ENCODE results near the gene ADGRF5.

Gene ADGRF5

DNA sequence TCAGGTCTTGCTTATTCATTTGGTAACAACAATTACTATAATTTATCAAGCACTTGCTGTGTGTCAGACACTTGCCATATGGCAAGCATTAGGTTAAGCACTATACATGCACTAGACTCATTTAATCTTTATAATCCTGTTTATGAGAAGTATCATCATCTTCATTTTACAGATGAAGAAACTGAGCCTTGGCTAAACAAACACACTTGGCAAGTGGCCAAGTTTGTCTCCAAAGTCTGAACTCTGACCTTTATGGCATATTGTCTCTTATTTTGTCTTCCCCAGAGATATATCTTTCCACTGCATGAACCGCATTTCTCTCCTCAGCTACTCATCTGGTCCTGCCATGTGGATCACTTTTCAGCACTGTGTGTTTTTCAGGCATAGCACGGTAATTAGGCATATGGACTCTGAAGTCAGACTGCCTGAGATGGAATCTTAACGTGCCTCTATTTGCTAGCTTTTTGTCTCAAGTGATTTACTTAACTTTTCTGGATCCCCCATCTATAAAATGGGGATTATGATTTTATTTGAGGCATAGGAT is 4.7 kb downstream of the ADGRF5 start:
- no peak overlapping the region for H3K4me3 Mint-ChIP-seq
- no peak overlapping the region for H3K27ac Mint-ChIP-seq
- H3K4me1 Mint-ChIP-seq (ENCODE audit: low read depth), result no peaks in the 10 kb centered on the region
- H3K36me3 Mint-ChIP-seq, result no peaks in the 10 kb centered on the region
- H3K27me3 Mint-ChIP-seq, result peaks cover 1% of the 10 kb centered on the region
- no peaks in the 10 kb centered on the region for H3K9me3 Mint-ChIP-seq (ENCODE audit: low read depth)

DNA sequence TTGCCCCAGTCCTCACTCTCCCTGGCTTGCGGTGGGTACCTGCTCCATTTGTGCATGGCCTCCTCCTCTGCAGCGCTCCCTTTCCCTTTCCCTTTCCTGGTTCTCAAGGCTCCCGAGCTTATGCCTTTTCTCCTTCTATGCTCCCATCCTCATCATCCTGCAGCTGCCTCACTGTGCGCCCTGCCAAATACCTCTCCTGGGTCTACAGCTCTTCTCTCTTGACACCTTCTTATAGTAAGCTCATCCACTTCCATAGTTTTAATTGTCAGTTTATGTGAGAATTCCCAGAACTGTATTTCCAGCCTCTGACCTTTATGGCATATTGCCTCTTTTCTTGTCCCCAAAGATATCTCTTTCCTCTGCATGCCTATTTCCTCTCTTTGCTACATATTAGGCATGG is 5.9 kb downstream of the ADGRF5 start:
- no peaks in the 10 kb centered on the region for H3K27me3 Mint-ChIP-seq
- no peak overlapping the region for H3K4me3 Mint-ChIP-seq
- no peaks in the 10 kb centered on the region for H3K9me3 Mint-ChIP-seq (ENCODE audit: low read depth)
- H3K27ac Mint-ChIP-seq, result no peak overlapping the region
- no peaks in the 10 kb centered on the region for H3K36me3 Mint-ChIP-seq
- no peaks in the 10 kb centered on the region for H3K4me1 Mint-ChIP-seq (ENCODE audit: low read depth)

DNA sequence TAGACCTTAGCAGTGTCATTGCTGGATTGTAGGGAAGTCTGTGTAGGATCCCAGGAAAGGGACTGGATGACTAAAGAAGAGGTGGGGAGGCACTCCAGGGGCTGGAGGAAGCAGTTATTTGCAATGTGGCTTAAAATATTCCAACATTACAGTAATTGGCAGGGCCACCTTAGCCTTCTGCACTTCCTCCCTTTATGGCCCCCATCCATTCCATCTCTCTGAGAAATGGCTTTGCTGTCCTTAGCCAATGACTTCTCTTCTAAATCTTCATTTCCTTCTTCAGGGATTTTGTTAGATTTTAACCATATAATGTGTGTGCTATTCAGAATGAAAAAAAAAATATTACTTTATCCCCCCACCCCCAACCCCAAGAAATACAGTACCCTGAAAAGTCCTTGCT is 6.4 kb downstream of the ADGRF5 start:
- no peaks in the 10 kb centered on the region for H3K36me3 Mint-ChIP-seq
- H3K4me1 Mint-ChIP-seq (ENCODE audit: low read depth), result no peaks in the 10 kb centered on the region
- H3K27ac Mint-ChIP-seq, result no peak overlapping the region
- H3K4me3 Mint-ChIP-seq, result no peak overlapping the region
- H3K9me3 Mint-ChIP-seq (ENCODE audit: low read depth), result no peaks in the 10 kb centered on the region
- H3K27me3 Mint-ChIP-seq, result no peaks in the 10 kb centered on the region

DNA sequence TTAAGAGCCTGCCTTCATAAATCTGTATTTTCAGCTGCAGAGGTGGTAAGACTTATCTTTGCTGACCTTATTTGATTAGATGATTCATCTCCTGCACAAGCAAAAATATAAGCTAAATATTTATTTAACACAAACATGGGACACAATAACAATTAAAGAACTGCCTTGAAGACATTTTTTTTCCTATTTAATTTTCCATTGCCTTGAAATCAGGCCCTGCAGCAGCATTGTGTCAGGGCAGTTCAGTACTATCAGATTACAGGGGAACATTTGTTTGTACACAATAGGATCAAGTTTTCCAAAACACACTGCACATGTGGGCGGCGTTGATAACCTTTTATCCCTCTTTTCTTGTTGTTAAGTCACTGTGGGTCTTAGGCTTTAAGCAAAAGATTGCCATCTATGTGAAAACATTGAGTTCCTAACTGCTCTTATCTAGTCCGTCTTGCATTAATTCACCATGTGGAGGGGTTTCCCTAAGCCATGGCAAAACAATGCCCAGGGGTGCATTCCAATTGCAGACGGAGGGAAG is 7.4 kb downstream of the ADGRF5 start:
- Mint-ChIP-seq H3K4me1 (ENCODE audit: low read depth) (no peaks in the 10 kb centered on the region), H3K36me3 (no peaks in the 10 kb centered on the region), H3K4me3 (no peak overlapping the region), H3K27ac (no peak overlapping the region), H3K9me3 (ENCODE audit: low read depth) (no peaks in the 10 kb centered on the region), H3K27me3 (no peaks in the 10 kb centered on the region)

DNA sequence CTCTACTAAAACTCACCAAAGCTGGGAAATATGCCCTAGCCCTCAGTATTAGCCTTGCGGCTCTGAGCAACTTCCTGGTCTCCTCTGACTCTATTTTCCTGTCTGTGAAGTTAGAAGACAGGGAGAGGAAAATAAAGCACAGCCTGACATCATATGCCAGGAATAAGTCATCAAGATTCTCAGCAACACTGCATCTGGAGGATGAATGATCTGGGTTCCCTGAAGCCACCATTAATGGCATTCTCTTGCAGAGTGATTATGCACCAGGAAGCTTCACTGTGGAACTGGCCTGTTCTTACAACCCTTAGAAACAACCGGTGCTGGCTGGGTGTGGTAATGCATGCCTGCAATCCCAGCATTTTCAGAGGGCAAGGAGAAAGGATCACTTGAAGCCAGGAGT is 12.4 kb downstream of the ADGRF5 start:
- Mint-ChIP-seq H3K27ac (no peak overlapping the region), H3K36me3 (no peaks in the 10 kb centered on the region), H3K4me1 (ENCODE audit: low read depth) (no peaks in the 10 kb centered on the region), H3K27me3 (no peaks in the 10 kb centered on the region), H3K4me3 (no peak overlapping the region), H3K9me3 (ENCODE audit: low read depth) (no peaks in the 10 kb centered on the region)

DNA sequence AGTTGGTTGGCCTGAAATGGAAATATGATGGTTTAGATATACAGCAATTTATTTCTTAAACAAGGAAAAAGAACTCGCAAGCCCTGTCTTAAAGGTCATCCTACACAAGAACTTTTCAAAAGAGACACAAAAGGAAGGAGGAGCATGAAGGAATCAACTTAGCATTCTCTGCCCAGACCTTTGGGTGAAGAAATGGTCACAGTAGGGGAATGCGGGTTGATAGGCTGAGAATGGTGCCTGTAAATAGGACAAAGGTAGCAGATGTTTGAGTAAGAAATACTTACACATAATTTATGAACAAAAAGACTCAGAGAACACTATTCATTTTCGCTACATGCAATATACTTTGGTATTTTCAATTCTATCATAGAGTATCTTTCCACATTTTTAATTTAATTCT is 15.0 kb downstream of the ADGRF5 start:
- H3K9me3 Mint-ChIP-seq (ENCODE audit: low read depth), result no peaks in the 10 kb centered on the region
- no peak overlapping the region for H3K4me3 Mint-ChIP-seq
- H3K27ac Mint-ChIP-seq, result no peak overlapping the region
- H3K27me3 Mint-ChIP-seq, result peaks cover under 1% of the 10 kb centered on the region
- H3K4me1 Mint-ChIP-seq (ENCODE audit: low read depth), result no peaks in the 10 kb centered on the region
- H3K36me3 Mint-ChIP-seq, result no peaks in the 10 kb centered on the region

DNA sequence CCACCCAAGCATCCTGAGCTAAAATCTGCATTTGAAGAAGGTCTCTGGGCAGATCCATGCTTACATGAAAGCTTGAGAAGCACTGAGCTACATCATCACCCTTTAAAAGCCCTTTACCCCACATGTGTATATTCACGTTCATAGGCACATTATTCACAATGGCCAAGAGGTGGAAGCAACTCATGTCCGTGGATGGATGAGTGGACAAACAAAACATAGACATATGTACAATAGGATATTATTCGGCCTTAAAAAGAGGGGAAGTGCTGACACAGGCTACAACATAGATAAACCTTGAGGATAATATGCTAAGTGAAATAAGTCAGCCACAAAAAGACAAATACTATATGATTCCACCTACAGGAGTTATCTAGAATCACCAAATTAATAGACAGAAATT is 17.6 kb downstream of the ADGRF5 start:
- Mint-ChIP-seq H3K4me1 (ENCODE audit: low read depth) (no peaks in the 10 kb centered on the region), H3K36me3 (no peaks in the 10 kb centered on the region), H3K4me3 (no peak overlapping the region), H3K27ac (no peak overlapping the region), H3K27me3 (peaks cover 7% of the 10 kb centered on the region), H3K9me3 (ENCODE audit: low read depth) (no peaks in the 10 kb centered on the region)

DNA sequence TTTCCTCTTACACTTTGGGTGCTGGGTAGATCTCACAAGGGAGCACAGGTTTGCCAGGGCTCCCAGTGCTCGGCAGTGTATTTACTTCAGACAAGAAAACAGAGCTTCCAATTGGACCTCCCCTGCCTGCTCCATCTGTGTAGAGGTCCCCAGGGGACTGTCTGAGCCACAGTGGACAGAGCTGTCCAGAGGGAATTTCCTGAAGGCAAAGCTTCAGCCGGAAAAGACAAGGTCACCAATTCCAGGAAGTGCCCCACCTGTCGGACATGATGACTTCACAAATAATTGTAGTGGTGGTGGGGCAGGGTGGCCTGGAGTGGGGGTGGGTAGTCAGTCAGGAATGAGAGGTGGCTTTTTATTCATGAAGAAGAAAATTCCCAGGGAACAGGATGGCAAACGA is 18.6 kb downstream of the ADGRF5 start:
- Mint-ChIP-seq H3K27me3 (peaks cover 7% of the 10 kb centered on the region), H3K4me1 (ENCODE audit: low read depth) (no peaks in the 10 kb centered on the region), H3K9me3 (ENCODE audit: low read depth) (no peaks in the 10 kb centered on the region), H3K36me3 (no peaks in the 10 kb centered on the region), H3K4me3 (no peak overlapping the region), H3K27ac (no peak overlapping the region)

DNA sequence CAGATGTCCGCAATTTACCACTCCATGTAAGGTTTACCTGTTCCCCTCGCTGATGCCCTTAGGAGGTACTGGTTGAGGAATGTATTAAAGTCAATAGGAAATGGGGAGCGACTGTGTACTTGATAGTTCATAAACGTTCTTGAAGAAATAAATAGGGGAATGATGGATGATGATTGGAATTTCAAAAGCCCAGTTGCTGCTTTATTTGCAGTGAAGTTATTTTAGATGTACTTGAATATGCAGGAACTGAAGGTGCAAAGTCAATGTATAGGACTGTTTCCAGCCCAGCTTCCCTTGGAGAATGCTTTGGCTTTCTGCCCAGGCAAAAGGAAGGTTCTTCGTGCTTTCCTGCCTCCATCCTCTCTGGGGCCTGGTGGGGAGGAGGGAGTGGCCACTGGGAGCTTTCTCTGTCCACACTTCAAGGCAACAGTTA is 19.8 kb downstream of the ADGRF5 start:
- Mint-ChIP-seq H3K36me3 (no peaks in the 10 kb centered on the region), H3K27ac (no peak overlapping the region), H3K27me3 (peaks cover 7% of the 10 kb centered on the region), H3K9me3 (ENCODE audit: low read depth) (no peaks in the 10 kb centered on the region), H3K4me1 (ENCODE audit: low read depth) (no peaks in the 10 kb centered on the region), H3K4me3 (no peak overlapping the region)

DNA sequence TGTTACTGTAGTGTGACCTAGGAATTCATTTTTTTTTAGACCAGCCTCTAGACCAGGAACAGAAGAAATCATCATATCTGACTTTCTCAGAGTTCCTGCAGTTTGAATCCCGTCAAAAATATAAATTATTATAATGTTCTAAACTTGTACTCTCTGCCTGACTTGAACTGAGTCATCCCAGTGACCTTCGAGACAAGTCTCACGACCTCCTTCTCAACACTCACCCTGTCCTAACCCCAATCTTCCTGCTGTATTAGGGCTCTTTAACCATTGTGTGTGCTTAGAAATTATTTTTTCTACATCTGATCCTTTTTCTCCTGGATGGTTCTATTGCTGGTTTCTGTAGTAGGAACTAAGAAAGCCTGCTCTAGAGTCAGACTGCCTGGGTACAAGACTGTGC is 21.5 kb downstream of the ADGRF5 start:
- no peak overlapping the region for H3K27ac Mint-ChIP-seq

DNA sequence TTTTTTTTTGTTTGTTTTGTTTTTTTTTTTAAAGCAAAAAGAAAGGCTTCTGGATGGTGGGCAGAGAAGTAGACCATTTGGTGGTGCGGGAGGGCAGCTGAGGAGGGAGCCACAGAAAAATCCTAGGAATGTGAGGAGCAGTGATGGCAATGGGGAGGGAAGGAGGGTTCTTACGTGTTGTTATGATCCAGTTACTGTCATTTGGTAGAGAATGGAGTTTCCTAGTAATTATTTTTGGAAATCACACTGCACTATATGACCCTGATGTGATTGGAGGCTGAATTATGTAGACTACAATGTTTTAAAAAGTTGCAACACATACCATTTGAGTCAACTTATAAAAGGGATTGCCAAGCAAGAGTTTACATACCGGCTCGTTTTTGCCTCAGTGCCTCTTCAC is 22.1 kb downstream of the ADGRF5 start:
- H3K27ac Mint-ChIP-seq, result no peak overlapping the region
- H3K4me1 Mint-ChIP-seq (ENCODE audit: low read depth), result no peaks in the 10 kb centered on the region
- peaks cover 7% of the 10 kb centered on the region for H3K27me3 Mint-ChIP-seq
- H3K36me3 Mint-ChIP-seq, result no peaks in the 10 kb centered on the region
- no peaks in the 10 kb centered on the region for H3K9me3 Mint-ChIP-seq (ENCODE audit: low read depth)
- H3K4me3 Mint-ChIP-seq, result no peak overlapping the region

More for the DNA sequence above, 21.5 kb downstream of the ADGRF5 start:
- H3K4me3 Mint-ChIP-seq, result no peak overlapping the region
- H3K36me3 Mint-ChIP-seq, result no peaks in the 10 kb centered on the region
- H3K9me3 Mint-ChIP-seq (ENCODE audit: low read depth), result no peaks in the 10 kb centered on the region
- peaks cover 7% of the 10 kb centered on the region for H3K27me3 Mint-ChIP-seq
- H3K4me1 Mint-ChIP-seq (ENCODE audit: low read depth), result no peaks in the 10 kb centered on the region

DNA sequence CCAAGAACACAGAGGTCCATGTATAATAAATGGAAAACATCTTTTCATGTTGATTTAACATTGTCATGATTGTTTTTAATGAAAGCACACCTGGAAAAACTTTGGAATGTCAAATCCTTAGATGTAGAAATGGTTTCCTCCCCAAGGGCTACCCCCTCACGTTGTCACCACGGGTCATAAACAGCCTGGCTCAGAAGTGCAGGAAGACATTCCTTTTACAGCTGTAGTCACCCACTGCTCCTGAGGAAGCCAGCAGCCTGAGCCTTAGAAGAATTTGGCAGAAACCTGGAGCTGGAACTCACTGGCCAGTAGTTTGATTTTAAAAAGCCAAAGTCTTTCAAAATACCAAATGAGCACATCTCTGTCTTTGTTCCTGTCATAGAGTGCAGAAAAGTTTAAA is 23.7 kb downstream of the ADGRF5 start:
- Mint-ChIP-seq H3K9me3 (ENCODE audit: low read depth) (no peaks in the 10 kb centered on the region), H3K4me3 (no peak overlapping the region), H3K27ac (no peak overlapping the region), H3K27me3 (peaks cover 7% of the 10 kb centered on the region), H3K4me1 (ENCODE audit: low read depth) (no peaks in the 10 kb centered on the region), H3K36me3 (no peaks in the 10 kb centered on the region)

DNA sequence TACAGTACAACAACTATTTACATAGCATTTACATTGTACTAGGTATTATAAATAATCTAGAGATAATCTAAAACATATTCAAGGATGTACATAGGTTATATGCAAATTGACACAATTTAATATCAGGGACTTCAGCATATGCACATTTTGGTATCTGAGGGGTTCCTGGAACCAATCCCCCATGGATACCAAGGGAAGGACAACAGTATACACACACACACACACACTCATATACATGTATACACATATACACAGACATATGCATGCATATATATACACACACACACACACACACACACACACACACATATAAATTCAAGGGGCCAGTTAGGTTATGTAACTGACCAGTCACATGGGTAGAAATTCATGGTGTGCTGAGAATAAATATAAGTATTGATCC is 24.9 kb downstream of the ADGRF5 start:
- no peak overlapping the region for H3K27ac Mint-ChIP-seq
- H3K9me3 Mint-ChIP-seq (ENCODE audit: low read depth), result no peaks in the 10 kb centered on the region

DNA sequence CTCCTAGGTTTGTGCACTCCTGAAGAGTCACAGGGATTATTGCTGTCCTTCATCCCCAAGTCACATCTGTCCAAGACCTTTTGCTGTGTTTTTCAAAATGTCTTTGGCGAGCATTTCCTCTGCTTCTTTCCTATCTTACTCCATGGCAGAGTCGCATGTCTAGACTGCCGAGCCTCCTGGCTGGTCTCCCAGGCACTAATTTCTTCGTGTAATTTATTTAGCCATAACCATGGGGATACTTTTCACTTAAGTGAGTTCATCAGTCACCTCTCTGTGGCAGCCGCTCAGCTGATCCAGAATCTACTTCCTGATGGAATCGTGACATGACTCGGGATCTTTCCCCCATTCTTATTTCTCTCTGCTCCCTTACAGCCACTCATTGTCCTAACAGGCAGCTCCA is 25.8 kb downstream of the ADGRF5 start:
- Mint-ChIP-seq H3K27me3 (peaks cover 3% of the 10 kb centered on the region), H3K4me3 (no peak overlapping the region), H3K9me3 (ENCODE audit: low read depth) (no peaks in the 10 kb centered on the region), H3K36me3 (no peaks in the 10 kb centered on the region), H3K4me1 (ENCODE audit: low read depth) (no peaks in the 10 kb centered on the region), H3K27ac (no peak overlapping the region)

More for the DNA sequence above, 24.9 kb downstream of the ADGRF5 start:
- no peak overlapping the region for H3K4me3 Mint-ChIP-seq
- peaks cover 8% of the 10 kb centered on the region for H3K27me3 Mint-ChIP-seq
- H3K4me1 Mint-ChIP-seq (ENCODE audit: low read depth), result no peaks in the 10 kb centered on the region
- H3K36me3 Mint-ChIP-seq, result no peaks in the 10 kb centered on the region

DNA sequence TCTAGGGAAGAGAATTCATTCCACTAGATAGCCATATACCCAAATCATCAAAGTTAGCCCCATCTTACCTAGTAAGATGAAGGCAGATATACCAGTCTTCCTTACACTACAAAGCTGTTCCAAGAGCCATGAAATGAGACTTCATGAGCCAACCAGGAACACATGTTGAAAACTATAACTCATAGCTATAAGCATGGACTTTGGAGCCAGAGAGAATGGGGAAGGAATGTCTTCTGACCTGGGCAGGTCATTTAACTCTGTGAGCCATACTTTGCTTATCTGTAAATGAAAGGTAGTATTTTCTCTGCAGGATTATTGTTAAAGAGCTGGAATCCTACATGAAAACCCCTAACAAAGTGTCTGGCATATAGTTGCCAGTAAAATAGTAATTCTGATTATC is 27.3 kb downstream of the ADGRF5 start:
- H3K27ac Mint-ChIP-seq, result no peak overlapping the region
- no peak overlapping the region for H3K4me3 Mint-ChIP-seq
- no peaks in the 10 kb centered on the region for H3K9me3 Mint-ChIP-seq (ENCODE audit: low read depth)
- no peaks in the 10 kb centered on the region for H3K36me3 Mint-ChIP-seq
- H3K4me1 Mint-ChIP-seq (ENCODE audit: low read depth), result no peaks in the 10 kb centered on the region
- H3K27me3 Mint-ChIP-seq, result peaks cover 3% of the 10 kb centered on the region

DNA sequence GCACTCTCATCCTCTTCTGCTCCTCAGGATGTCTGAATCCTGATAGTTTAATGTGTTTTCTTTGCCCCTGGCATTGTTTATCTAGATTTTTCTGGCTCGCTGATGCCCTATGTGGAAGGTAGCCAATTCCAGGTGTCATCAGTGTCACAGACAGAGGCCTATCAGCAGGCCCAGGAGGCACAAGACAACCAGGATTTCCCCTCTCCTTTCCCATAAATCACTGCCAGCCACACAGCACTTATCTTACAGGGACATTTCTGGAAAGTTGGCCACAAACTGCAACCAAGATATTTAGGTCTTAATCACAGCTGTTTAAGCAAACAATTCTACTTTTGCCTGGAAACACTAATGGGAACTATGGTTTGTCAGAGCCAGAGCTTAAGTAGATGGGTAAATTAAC is 28.1 kb downstream of the ADGRF5 start:
- H3K27me3 Mint-ChIP-seq, result peaks cover 3% of the 10 kb centered on the region
- H3K36me3 Mint-ChIP-seq, result no peaks in the 10 kb centered on the region
- no peaks in the 10 kb centered on the region for H3K9me3 Mint-ChIP-seq (ENCODE audit: low read depth)
- no peak overlapping the region for H3K4me3 Mint-ChIP-seq
- H3K4me1 Mint-ChIP-seq (ENCODE audit: low read depth), result no peaks in the 10 kb centered on the region
- no peak overlapping the region for H3K27ac Mint-ChIP-seq
